K562 (cell line): Measurements from ENCODE around the gene NFILZ. TPM values are rescaled to one million over a fixed set of nuclear protein-coding genes. Genes with fewer than 3 reads are reported as not detected.

ENCODE experiments used
- ATAC-seq: fragments of 200-7000 bp; cut with Tn5 transposase; 3 replicates; pipeline ENCODE4 v1.9.1; 2020; ENCODE audit warnings: moderate library complexity
- BruUV-seq: library from RNA; stranded (reverse); fragments of 400-500 nt; replicated peaks from 2 replicates; lab custom pipeline; 2021; lab: Mats Ljungman, UMichigan
- CTCF ChIA-PET: fragments of 300-600 bp; formaldehyde crosslinking; extraction: SDS; loops from one replicate; lab custom pipeline; 2021; ENCODE audit warnings: low intra/inter-chr PET ratio; lab: Yijun Ruan, JAX
- POLR2A ChIA-PET: fragments of 300-600, 350-650 bp; sonication (Branson Sonifier 250); formaldehyde crosslinking; extraction: SDS; loops from one replicate; lab custom pipeline; 2021; ENCODE audit warnings: antibody characterized with exemption, inconsistent platforms; lab: Yijun Ruan, JAX
- DNase-seq, 4 experiments: peaks; one replicate each; pipeline versions ENCODE4 v3.0.0 to v3.0.0-alpha.2; 2011 to 2018; ENCODE audit warnings: low spot score in 3 of 4, mixed read lengths in 3 of 4; ENCODE audit errors: extremely low read depth in 1 of 4
- FAIRE-seq: peaks from 2 replicates; lab custom pipeline; 2011; peaks lifted over from hg19 to GRCh38; lab: Jason Lieb, UNC
- H2AFZ ChIP-seq: 2 replicates; pipeline ENCODE4 v1.6.0; 2011; ENCODE audit warnings: low read depth, low read length, control low read depth, inconsistent platforms
- H3K27ac ChIP-seq: fragments of 200-600 bp; 3 replicates; pipeline ENCODE4 v1.8.0; 2011; ENCODE audit warnings: low read depth, mild to moderate bottlenecking, control low read depth, inconsistent platforms, low read length, moderate library complexity, mixed read lengths; ENCODE audit errors: extremely low read depth
- H3K27me3 ChIP-seq, 2 experiments: fragments of 300-600 bp in 1 of 2; 2 replicates in 1 of 2; 3 replicates in 1 of 2; pipeline versions ENCODE4 v1.6.0 to v1.8.0; 2011; ENCODE audit warnings: inconsistent platforms in 2 of 2, low read length in 2 of 2, mild to moderate bottlenecking in 1 of 2, mixed read lengths in 1 of 2, moderate library complexity in 1 of 2; ENCODE audit not compliant: control insufficient read depth in 2 of 2, insufficient read depth in 2 of 2
- H3K36me3 ChIP-seq: fragments of 300-600 bp; 3 replicates; pipeline ENCODE4 v1.8.0; 2011; ENCODE audit warnings: mild to moderate bottlenecking, low read length, inconsistent platforms; ENCODE audit not compliant: control insufficient read depth, insufficient read depth
- H3K4me1 ChIP-seq, 2 experiments: fragments of 200-600 bp in 1 of 2; replicated peaks in 1 of 2; 2 replicates in 1 of 2; 3 replicates in 1 of 2; pipeline versions ENCODE4 v1.5.1 to v1.8.0; 2011; ENCODE audit warnings: inconsistent platforms in 2 of 2, low read length in 2 of 2, mild to moderate bottlenecking in 1 of 2, mixed read lengths in 1 of 2, moderate library complexity in 1 of 2; ENCODE audit not compliant: control insufficient read depth in 2 of 2, insufficient read depth in 2 of 2
- H3K4me2 ChIP-seq: 2 replicates; pipeline ENCODE4 v1.6.1; 2011; ENCODE audit warnings: low read length, control low read depth, inconsistent platforms, mixed read lengths; ENCODE audit not compliant: insufficient read depth
- H3K4me3 ChIP-seq: fragments of 200-600 bp; sonication (generic), shearing (Covaris generic); 2 replicates; pipeline ENCODE4 v1.5.1; 2016; ENCODE audit warnings: control low read depth, inconsistent platforms
- H3K79me2 ChIP-seq: fragments of 200-600 bp; 3 replicates; pipeline ENCODE4 v1.8.0; 2011; ENCODE audit warnings: low read length, inconsistent platforms; ENCODE audit not compliant: control insufficient read depth, insufficient read depth
- H3K9ac ChIP-seq, 2 experiments: 2 replicates each; pipeline versions ENCODE4 v1.6.0 to v1.6.1; 2011; ENCODE audit warnings: low read depth in 2 of 2, low read length in 2 of 2, control low read depth in 1 of 2, inconsistent platforms in 1 of 2, mild to moderate bottlenecking in 1 of 2, mixed read lengths in 1 of 2; ENCODE audit not compliant: insufficient read depth in 1 of 2
- H3K9me1 ChIP-seq: one replicate; pipeline ENCODE4 v1.6.0; 2011; ENCODE audit warnings: inconsistent platforms, mild to moderate bottlenecking, low read length, moderate library complexity; ENCODE audit not compliant: control insufficient read depth, insufficient read depth
- H3K9me3 ChIP-seq: replicated peaks from 2 replicates; pipeline ENCODE4 v1.5.1; 2011; ENCODE audit warnings: low read depth, low read length, inconsistent platforms; ENCODE audit not compliant: control insufficient read depth, insufficient read depth
- H4K20me1 ChIP-seq: replicated peaks from 2 replicates; pipeline ENCODE4 v1.6.1; 2011; ENCODE audit warnings: low read length, inconsistent platforms, mixed read lengths; ENCODE audit not compliant: control insufficient read depth, insufficient read depth
- FOXK2 ChIP-seq, 2 experiments: fragments of 450-650 bp; IDR thresholded peaks in 1 of 2; conservative IDR thresholded peaks in 1 of 2; 2 replicates each; pipeline ENCODE4 v1.6.1; 2016; ENCODE audit warnings: low read depth in 2 of 2, mild to moderate bottlenecking in 1 of 2
- HNRNPLL ChIP-seq: fragments of 200-400 bp; formaldehyde crosslinking; IDR thresholded peaks from 2 replicates; pipeline ENCODE4 v1.6.1; 2017; ENCODE audit warnings: low read length, low read depth, mild to moderate bottlenecking; ENCODE audit not compliant: poor library complexity, severe bottlenecking
- KAT8 ChIP-seq: fragments of 450-650 bp; IDR thresholded peaks from 2 replicates; pipeline ENCODE4 v1.6.1; 2016; ENCODE audit warnings: low read depth, mild to moderate bottlenecking
- MEIS2 ChIP-seq: fragments of 450-650 bp; IDR thresholded peaks from 2 replicates; pipeline ENCODE4 v1.6.1; 2014; ENCODE audit warnings: mild to moderate bottlenecking; ENCODE audit not compliant: partially characterized antibody
- ZBTB7A ChIP-seq: IDR thresholded peaks from 2 replicates; pipeline ENCODE4 v1.6.1; 2011; ENCODE audit warnings: low read depth, mild to moderate bottlenecking, low read length, moderate library complexity, borderline replicate concordance; ENCODE audit not compliant: control insufficient read depth
- ZNF263 ChIP-seq: sonication (generic); formaldehyde crosslinking; IDR thresholded peaks from 2 replicates; pipeline ENCODE4 v1.8.0; 2022; ENCODE audit warnings: mild to moderate bottlenecking, missing genetic modification reagents, borderline replicate concordance
- WGBS: fragments of 100-300 bp; shearing (Covaris generic); methylation state at CpG from one replicate; pipeline ENCODE4 v1.1.6; 2016; ENCODE audit warnings: low coverage, mixed read lengths; ENCODE audit not compliant: insufficient coverage; ENCODE audit errors: missing lambda C conversion rate; 5-methylcytosine and 5-hydroxymethylcytosine counted together
- in situ Hi-C: fragments of 300-500 bp; cut with MboI; formaldehyde crosslinking; loops from 4 replicates; pipeline ENCODE4 v1.15.0; 2018; ENCODE audit warnings: inconsistent platforms, mixed read lengths
- intact Hi-C: fragments of 100-400 bp; cut with micrococcal nuclease; formaldehyde crosslinking; loops from 2 replicates; pipeline ENCODE4 v1.14.2; 2022
- polyA plus RNA-seq, 8 experiments: library from polyadenylated mRNA; depleted of rRNA in 4 of 8; stranded (reverse) in 5 of 8; unstranded in 3 of 8; fragments of >200 nt; fragmentation: Nextera tagmentation in 2 of 8; fragmentation: Illumina TruSeq in 1 of 8; extraction: Ambion mirVana in 2 of 8; extraction: Trizol in 1 of 8; gene quantifications; 2 replicates each; pipeline versions ENCODE4 v1.2.1 to v1.2.3, GENCODE V29; 2011 to 2014; ENCODE audit warnings: inconsistent platforms in 1 of 8, missing spikeins in 1 of 8
- total RNA-seq, 7 experiments: library from RNA; depleted of rRNA in 6 of 7; stranded (reverse); fragments of >200 nt in 6 of 7; fragmentation: Illumina TruSeq in 2 of 7; extraction: Trizol in 2 of 7; gene quantifications; 2 replicates each; pipeline versions ENCODE4 v1.2.1 to v1.2.3, GENCODE V29; 2011 to 2021; ENCODE audit warnings: low replicate concordance in 1 of 7
- TF ChIP-seq, protein P1 (sequence below): IDR thresholded peaks from 2 replicates; pipeline ENCODE4 v1.6.1; 2016; ENCODE audit warnings: missing genetic modification characterization, missing compliant biosample characterization
- TF ChIP-seq, protein P2 (sequence below): fragments of 450-650 bp; IDR thresholded peaks from 2 replicates; pipeline ENCODE4 v1.6.1; 2016

The NFILZ gene
- total and polyA plus RNA-seq, 9 of the 15 experiments (the other 6 are each of a cell fraction or from before 2014, with no cell fraction given) = not detected

GRCh38 chr19:8592231-8593009 lies 38.0 kb upstream of the NFILZ start:
- H4K20me1 ChIP-seq = peaks cover 5% of the 10 kb centered on the region; the same call in 1 of the 2 replicates
- no peak overlapping the region for H3K27ac ChIP-seq
- ATAC-seq (peak; percentile 97), FAIRE-seq (peak; percentile 98), DNase-seq (peak; percentile 92 to 99 (median 97))
- in situ Hi-C loops (no loop called here), intact Hi-C loops (no loop called here)
- no peaks in the 10 kb centered on the region for H3K9me1 ChIP-seq
- no TSS peak for BruUV-seq
- H3K27me3 ChIP-seq = peaks cover 16 to 38% of the 10 kb centered on the region in 2 experiments; a peak in 4 of 5 replicates
- H3K9ac ChIP-seq = peak overlapping the region in 1 of 2 experiments; percentile 82; a peak in 2 of 4 replicates
- H3K4me1 ChIP-seq = peaks cover 6 to 28% of the 10 kb centered on the region in 2 experiments; a peak in 4 of 5 replicates
- no peaks in the 10 kb centered on the region for H3K36me3 ChIP-seq
- ChIA-PET CTCF (no interaction called here), POLR2A (interaction anchor here (1.0 kb wide), 1 partner anchor 10 kb away, joined by 3 read pairs; no protein-coding TSS in a partner anchor)
- 0 out of 2 replicates have a peak overlapping the region, but pooled peaks have one; percentile 1 for H3K4me3 ChIP-seq
- WGBS = 18% methylated on average over 55 of the region's 55 CpGs
- H3K79me2 ChIP-seq = no peaks in the 10 kb centered on the region
- peak overlapping the region; percentile 74 for H3K4me2 ChIP-seq
- peaks cover 3% of the 10 kb centered on the region; the same call in 1 of the 2 replicates for H3K9me3 ChIP-seq
- peak overlapping the region; percentile 79 for H2AFZ ChIP-seq
- TF ChIP-seq ZBTB7A (peak; percentile 23; the same call in 1 of the 2 replicates), HNRNPLL (peak; percentile 28), MEIS2 (peak; percentile 29), FOXK2 (conservative IDR thresholded peaks at IDR 0.05 in 1 of 2, IDR thresholded peaks at IDR 0.05 in 1 of 2; ENCODE audit: low read depth in 2 of 2) (peak in 1 of 2 experiments; percentile 14; a peak in 1 of 4 replicates), KAT8 (no peak), ZNF263 (CRISPR knock-in tag) (0 out of 2 replicates have a peak, but pooled peaks have one; percentile 50)
- TF ChIP-seq, protein P1, sequence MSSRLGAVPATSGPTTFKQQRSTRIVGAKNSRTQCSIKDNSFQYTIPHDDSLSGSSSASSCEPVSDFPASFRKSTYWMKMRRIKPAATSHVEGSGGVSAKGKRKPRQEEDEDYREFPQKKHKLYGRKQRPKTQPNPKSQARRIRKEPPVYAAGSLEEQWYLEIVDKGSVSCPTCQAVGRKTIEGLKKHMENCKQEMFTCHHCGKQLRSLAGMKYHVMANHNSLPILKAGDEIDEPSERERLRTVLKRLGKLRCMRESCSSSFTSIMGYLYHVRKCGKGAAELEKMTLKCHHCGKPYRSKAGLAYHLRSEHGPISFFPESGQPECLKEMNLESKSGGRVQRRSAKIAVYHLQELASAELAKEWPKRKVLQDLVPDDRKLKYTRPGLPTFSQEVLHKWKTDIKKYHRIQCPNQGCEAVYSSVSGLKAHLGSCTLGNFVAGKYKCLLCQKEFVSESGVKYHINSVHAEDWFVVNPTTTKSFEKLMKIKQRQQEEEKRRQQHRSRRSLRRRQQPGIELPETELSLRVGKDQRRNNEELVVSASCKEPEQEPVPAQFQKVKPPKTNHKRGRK (tag) = no peak
- TF ChIP-seq, protein P2, sequence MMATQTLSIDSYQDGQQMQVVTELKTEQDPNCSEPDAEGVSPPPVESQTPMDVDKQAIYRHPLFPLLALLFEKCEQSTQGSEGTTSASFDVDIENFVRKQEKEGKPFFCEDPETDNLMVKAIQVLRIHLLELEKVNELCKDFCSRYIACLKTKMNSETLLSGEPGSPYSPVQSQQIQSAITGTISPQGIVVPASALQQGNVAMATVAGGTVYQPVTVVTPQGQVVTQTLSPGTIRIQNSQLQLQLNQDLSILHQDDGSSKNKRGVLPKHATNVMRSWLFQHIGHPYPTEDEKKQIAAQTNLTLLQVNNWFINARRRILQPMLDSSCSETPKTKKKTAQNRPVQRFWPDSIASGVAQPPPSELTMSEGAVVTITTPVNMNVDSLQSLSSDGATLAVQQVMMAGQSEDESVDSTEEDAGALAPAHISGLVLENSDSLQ = peak; percentile 60; the same call in 1 of the 2 replicates
